ENCODE data around the gene RING1.

DNA sequence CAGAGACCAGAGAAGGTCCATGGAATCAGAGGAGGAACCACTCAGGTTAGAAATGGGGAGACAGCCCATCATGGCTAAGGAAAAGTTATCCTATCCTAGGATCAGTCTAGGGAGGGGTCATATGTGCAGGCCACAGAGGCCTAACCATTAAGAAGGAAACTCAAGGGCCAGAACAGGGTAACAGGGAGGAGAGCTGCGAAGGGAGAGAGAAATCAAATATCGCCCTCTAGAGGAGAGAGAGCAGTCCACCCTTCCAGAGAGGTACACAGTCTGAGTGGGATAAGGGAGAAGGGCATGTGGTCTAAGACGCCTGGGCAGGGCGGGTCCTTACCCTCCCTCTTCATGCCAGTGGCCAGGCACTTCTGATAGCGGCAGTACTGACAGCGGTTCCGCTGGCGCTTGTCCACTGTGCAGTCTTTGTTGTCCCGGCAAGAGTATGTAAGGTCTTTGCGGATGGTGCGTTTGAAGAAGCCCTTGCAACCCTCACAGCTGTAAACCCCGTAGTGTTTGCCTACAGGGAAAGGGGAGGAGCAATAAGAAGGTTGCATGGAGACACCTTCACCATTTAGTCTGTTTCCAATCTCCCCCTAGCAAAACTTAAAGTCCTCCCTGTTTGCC is 10.8 kb upstream of the RING1 start:
- no peak for TF ChIP-seq YY1 (IDR thresholded peaks at IDR 0.05; ENCODE audit: low read depth)
- no peak for TF ChIP-seq CEBPB (IDR thresholded peaks at IDR 0.05)
- no peak for TF ChIP-seq FOXM1 (IDR thresholded peaks at IDR 0.05; ENCODE audit: borderline replicate concordance, low read depth)

Data from Ishikawa (cell line).